IPS-NIHi11 (cell line): ENCODE measurements around the gene ANGPTL4.
"Not testable (repeated sequence)": the region's sequence is repeated elsewhere in the genome, so short reads cannot be mapped to it uniquely, and the experiment has no call there.

Source experiments
- DNase-seq: peaks from one replicate; pipeline ENCODE4 v3.0.0; 2012; ENCODE audit warnings: mixed read lengths, low spot score

ANGPTL4 gene

DNA sequence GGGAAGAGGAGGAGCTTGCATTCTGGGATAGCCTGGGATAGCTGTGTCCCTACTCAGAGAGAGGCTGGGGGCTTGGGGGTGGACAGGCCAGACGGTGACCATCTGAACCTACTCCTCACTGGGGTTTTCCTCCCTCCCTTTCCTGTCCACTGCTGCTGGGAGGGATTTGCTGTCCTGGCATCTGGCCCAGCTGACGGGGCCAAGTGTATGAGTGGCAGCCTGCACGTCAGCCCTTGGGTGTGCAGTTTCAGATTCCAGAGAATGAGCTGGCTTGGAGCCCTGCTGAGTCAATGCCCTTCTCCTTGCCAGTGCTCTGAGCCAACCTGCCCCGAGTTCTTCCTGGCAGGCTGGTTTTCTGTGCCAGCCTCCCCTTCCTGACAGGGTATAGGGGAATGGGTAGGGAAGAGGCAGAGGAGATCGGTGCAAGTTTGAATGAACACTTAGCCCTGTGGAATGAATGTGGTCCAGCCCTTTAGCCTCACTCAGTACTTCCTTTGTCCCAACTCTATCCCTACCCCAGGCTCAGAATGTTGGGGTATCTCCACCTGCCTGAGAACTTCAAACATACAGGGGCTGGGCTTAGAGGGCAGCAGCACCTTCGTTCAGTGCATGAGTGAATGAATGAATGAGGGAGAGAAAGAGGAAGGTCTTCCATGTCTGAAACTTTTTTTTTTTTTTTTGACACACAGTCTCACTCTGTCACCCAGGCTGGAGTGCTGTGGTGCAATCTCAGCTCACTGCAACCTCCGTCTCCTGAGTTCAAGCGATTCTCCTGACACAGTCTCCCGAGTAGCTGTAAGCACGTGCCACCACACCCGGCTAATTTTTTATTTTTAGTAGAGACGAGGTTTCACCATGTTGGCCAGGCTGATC lies 1.8 kb upstream of the ANGPTL4 start:
- peak; percentile 67 for DNase-seq

DNA sequence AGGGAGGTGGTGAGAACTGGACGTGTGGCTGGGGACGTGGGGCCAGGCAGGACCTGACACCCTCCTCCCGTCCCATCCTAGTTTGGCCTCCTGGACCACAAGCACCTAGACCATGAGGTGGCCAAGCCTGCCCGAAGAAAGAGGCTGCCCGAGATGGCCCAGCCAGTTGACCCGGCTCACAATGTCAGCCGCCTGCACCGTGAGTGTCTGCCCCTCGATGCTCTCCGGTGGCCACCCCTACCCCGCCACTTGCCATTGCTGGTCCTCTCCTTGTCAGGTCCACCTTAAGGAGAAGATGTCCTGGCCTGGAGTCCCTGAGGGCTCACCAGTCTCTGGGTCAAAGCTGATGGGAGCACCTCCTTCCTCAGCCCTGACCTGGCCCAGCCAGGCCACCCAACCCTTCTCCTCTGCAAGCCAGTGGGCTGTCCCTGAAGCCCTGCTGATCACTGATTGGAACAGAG lies 2.2 kb downstream of the ANGPTL4 start:
- DNase-seq: no peak

DNA sequence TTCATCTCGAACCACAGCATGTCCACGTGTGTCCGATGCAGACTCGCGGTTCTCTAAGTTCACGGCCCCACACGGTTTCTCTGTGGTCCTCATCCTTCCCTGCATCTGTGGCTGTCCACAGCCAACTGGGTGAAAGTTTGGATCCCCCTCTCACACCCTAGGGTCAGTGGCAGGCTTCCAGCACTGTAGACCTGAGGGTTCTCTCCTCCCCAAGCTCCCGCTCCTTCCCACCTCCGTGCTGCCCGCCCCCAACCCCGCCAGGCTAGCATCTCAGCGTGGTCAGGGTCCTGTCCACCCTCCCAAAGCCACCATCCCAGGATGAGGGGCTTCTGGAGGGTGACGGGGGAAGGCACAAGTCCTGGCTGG lies 3.0 kb downstream of the ANGPTL4 start:
- DNase-seq: no peak

DNA sequence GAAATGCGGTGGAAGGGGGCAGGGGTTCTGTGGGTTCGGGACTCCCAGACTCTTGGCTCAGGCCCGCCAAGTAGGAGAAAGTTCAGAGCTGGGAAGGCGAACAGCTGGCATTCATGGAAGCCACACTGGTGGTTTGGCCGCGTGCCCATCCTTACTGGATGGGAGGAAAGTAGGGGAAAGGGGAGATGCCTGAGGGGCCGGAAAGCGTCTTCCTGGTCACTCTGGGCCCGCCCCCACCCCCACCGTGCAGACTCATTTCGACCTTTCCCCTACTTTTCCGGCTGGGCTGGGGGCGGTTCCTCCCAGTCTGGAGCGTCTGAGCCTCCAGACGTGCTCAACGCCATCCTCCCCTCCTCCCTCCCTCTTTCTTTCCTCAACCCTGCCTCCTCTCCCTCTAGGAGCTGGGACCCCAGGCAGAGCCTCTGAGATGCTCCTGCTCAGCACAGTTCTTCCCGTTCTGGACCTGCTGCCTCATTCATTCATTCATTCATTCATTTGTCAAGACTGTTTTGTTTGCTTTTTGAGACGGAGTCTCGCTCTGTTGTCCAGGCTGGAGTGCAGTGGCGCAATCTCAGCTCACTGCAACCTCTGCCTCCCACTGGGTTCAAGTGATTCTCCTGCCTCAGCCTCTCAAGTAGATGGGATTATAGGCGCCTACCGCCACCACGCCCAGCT lies 3.5 kb downstream of the ANGPTL4 start:
- DNase-seq: peak; percentile 90

DNA sequence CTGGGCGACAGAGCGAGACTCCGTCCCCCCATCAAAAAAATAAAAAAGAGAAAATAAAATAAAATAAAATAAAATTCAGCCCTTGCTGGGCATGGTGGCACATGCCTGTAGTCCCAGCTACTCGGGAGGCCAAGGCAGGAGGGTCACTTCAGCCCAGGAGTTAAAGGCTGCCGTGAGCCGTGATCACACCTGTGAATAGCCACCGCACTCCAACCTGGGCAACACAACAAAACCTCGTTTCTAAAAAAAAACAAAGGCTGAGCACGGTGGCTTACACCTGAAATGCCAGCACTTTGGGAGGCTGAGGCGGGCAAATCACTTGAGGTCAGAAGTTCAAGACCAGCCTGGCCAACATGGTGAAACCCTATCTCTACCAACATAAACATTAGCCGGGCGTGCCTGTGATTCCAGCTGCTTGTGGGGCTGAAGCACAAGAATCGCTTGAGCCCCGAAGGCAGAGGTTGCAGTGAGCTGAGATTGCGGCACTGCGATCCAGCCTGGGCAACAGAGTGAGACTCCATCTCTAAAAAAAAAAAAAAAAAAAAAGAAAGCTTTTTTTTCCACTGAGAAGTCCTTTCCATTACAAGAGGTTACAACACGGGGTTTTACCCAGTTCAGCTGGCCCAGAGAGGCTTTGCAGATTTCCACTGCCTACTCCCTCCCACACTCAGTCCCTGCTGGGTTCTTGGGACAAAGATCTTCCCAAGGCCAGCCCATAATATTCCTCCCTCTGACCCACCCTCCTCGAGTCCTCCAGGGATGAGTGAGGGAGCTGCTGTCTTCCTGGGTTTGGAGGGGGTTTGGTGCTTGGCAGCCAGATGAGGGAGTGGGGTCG lies 6.4 kb downstream of the ANGPTL4 start:
- no peak for DNase-seq

DNA sequence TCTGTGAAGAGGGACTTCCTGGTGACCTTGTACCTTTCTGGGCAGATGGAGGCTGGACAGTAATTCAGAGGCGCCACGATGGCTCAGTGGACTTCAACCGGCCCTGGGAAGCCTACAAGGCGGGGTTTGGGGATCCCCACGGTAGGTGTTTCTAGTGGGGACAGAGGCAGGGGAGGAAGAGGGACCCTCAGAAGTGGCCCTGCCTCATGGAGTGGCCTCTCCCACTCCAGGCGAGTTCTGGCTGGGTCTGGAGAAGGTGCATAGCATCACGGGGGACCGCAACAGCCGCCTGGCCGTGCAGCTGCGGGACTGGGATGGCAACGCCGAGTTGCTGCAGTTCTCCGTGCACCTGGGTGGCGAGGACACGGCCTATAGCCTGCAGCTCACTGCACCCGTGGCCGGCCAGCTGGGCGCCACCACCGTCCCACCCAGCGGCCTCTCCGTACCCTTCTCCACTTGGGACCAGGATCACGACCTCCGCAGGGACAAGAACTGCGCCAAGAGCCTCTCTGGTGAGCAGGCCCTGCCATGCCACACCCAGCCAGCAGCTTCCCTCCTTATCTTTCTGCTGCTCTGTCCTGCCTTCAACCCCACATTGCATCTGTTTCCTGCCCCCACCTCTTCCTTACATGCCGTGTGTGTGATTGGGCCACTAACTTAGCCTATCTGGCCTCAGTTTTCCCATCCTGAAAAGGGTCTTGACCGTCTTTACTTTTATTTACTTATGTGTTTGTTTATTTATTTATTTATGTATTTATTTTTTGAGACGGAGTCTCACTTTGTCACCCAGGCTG lies 7.3 kb downstream of the ANGPTL4 start:
- no peak for DNase-seq

DNA sequence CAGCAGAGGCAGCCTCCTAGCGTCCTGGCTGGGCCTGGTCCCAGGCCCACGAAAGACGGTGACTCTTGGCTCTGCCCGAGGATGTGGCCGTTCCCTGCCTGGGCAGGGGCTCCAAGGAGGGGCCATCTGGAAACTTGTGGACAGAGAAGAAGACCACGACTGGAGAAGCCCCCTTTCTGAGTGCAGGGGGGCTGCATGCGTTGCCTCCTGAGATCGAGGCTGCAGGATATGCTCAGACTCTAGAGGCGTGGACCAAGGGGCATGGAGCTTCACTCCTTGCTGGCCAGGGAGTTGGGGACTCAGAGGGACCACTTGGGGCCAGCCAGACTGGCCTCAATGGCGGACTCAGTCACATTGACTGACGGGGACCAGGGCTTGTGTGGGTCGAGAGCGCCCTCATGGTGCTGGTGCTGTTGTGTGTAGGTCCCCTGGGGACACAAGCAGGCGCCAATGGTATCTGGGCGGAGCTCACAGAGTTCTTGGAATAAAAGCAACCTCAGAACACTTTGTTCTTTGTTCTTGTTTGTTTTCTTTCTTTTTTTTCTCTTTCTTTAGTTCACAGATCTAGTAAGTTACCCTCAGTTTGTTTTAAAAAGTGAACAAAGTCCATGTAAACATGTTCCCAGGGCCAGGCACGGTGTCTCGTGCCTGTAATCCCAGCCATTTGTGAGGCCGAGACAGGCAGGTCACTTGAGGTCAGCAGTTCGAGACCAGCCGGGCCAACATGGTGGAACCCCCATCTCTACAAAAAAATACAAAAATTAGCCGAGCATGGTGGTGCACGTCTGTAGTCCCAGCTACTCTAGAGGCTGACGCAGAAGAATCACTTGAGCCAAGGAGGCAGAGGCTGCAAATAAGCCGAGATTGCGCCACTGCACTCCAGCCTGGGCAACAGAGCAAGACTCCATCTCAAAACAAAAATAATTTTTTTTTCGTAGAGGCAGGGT lies 10.2 kb downstream of the ANGPTL4 start:
- DNase-seq: no peak

DNA sequence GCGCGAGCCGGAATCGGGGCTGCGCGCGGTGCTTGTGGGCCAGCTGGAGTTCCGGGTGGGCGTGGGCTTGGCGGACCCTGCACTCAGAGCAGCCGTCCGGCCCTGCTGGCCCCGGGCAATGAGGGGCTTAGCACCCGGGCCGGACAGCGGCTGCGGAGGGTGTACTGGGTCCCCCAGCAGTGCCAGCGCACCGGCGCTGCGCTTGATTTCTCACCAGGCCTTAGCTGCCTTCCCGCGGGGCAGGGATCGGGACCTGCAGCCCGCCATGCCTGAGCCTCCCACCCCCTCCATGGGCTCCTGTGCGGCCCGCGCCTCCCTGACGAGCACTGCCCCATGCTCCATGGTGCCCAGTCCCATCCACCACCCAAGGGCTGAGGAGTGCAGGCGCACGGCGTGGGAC lies 11.8 kb downstream of the ANGPTL4 start:
- DNase-seq: not testable (repeated sequence)

DNA sequence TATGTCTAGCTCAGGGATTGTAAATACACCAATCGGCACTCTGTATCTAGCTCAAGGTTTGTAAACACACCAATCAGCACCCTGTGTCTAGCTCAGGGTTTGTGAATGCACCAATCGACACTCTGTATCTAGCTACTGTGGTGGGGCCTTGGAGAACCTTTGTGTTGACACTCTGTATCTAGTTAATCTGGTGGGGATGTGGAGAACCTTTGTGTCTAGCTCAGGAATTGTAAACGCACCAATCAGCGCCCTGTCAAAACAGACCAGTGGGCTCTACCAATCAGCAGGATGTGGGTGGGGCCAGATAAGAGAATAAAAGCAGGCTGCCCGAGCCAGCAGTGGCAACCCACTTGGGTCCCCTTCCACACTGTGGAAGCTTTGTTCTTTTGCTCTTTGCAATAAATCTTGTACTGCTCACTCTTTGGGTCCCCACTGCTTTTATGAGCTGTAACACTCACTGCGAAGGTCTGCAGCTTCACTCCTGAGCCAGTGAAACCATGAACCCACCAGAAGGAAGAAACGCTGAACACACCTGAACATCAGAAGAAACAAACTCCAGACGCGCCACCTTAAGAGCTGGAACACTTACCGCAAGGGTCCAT lies 12.5 kb downstream of the ANGPTL4 start:
- DNase-seq: not testable (repeated sequence)

DNA sequence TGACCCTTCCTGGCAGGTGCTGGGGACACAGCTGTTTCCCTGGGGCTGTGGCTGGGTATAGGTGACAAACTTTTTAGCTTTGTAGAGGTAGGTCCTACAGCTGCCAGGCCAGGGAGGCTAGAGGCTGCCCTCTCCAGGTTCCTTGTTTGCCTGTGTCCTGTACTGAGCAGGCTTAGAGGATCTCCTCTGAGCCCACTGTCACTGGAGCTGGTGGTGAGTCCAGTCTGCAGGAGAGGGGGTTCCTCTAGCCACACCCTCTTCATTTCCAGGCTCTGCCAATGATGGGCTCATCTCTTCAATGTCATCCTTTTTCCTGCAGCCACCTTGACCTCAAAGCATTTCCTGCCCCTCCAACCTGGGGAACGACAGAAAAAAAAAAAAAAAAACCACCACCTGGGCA lies 13.6 kb downstream of the ANGPTL4 start:
- peak; percentile 1 for DNase-seq

DNA sequence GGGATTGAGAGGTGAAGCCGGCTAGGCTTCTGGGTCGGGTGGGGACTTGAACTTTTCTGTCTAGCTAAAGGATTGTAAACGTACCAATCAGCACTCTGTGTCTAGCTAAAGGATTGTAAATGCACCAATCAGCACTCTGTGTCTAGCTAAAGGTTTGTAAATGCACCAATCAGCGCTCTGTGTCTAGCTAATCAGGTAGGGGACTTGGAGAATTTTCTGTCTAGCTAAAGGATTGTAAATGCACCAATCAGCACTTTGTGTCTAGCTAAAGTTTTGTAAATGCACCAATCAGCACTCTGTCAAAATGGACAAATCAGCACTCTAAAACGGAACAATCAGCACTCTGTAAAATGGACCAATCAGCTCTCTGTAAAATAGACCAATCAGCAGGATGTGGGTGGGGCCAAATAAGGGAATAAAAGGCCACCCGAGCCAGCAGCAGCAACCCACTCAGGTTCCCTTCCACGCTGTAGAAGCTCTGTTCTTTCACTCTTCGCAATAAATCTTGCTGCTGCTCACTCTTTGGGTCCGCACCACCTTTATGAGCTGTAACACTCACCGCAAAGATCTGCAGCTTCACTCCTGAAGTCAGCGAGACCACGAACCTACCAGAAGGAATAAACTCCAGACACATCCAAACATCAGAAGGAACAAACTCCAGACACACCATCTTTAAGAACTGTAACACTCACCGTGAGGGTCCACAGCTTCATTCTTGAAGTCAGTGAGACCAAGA lies 15.4 kb downstream of the ANGPTL4 start:
- DNase-seq: not testable (repeated sequence)

DNA sequence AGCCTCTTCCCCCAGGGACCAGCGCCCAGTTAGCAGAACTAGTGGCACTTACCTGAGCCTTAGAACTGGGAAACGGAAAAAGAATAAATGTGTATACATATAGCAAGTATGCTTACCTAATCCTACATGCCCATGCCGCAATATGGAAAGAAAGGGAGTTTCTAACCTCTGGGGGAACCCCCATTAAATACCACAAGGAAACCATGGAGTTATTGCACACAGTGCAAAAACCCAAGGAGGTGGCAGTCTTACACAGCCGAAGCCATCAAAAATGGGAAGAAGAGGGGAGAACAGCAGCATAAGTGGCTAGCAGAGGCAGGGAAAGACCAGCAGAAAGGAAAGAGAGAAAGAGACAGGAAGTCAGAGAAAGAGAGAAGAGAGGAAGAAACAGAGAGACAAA lies 20.6 kb downstream of the ANGPTL4 start:
- not testable (repeated sequence) for DNase-seq

DNA sequence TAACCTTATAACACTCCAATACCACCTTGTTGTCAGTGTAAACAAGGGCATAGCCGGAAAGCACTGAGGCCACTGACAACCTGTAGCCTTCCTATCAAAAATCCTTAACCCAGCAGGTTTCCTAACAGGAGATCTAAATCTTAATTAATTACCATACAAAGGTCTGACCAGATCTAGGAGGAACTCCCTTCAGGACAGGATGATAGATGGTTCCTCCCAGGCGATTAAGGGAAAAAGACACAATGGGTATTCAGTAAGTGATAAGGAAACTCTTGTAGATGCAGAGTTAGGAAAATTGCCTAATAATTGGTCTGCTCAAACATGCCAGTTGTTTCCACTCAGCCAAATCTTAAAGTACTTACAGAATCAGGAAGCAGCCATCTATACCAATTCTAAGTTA lies 21.1 kb downstream of the ANGPTL4 start:
- not testable (repeated sequence) for DNase-seq

DNA sequence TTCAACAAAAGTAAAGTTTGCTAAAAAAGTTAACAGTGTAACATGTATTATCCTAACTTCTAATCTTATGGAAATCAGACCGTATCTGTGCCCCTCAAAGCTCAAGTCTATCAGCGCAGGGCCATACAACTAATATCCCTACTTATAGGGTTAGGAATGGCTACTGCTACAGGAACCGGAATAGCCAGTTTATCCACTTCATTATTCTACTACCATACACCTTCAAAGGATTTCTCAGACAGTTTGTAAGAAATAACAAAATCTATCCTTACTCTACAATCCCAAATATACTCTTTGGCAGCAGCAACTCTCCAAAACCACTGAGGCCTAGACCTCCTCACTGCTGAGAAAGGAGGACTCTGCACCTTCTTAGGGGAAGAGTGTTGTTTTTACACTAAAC lies 21.6 kb downstream of the ANGPTL4 start:
- DNase-seq: not testable (repeated sequence)

DNA sequence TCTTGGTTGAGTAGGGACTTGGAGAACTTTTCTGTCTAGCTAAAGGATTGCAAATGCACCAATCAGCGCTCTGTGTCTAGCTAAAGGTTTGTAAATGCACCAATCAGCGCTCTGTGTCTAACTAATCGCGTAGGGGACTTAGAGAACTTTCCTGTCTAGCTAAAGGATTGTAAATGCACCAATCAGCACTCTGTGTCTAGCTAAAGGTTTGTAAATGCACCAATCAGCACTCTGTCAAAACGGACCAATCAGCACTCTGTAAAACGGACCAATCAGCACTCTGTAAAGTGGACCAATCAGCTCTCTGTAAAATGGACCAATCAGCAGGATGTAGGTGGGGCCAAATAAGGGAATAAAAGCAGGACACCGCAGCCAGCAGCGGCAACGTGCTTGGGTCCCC lies 22.5 kb downstream of the ANGPTL4 start:
- not testable (repeated sequence) for DNase-seq

DNA sequence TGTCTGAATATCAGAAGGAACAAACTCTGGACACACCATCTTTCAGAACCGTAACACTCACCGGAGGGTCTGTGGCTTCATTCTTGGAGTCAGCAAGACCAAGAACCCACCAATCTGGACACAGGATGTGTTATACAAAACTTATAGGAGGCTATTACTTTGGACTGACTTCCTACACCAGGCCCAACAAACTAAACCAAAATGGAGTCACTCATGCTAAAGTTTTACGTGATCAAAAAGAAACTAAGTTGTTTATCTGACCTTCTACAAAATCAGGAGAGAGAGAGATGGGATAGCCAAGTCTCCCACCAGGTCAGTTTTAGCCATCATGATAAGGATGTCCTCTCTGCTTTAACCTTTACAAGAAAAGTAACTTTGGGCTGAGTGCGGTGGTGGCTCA lies 23.0 kb downstream of the ANGPTL4 start:
- DNase-seq: no peak

DNA sequence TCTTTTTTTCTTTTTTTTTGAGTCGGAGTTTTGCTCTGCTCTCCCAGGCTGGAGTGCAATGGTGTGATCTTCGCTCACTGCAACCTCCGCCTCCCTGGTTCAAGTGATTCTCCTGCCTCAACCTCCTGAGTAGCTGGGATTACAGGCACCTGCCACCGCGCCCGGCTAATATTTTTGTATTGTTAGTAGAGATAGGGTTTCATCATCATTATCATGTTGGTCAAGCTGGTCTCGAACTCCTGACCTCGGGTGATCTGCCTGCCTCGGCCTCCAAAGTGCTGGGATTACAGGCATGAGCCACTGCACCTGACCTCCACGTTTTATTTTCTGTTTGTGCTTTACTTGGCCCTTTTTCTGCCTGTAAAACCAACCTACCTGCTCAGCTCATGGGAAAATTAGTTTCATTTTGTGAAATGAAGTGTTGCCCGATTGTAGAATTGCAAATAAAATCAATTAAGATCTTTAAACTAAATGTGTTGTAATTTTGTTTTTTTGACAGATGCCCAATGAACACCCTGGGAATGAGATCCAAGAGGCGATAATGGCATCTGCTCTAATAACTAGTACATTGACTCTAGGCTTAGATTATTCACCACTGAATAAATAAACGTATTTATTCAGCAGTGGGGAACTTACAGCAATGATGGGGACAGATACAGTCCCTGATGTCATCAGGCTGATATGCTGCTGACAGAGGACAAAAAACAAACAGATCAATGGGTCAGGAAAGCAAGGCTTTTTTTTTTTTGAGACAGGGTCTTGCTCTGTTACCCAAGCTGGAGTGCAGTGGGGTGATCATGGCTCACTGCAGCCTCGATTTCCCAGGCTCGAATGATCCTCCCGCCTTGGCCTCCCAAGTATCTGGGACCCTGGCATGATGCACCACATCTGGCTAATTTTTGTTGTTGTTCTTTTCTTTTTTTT lies 24.0 kb downstream of the ANGPTL4 start:
- no peak for DNase-seq

DNA sequence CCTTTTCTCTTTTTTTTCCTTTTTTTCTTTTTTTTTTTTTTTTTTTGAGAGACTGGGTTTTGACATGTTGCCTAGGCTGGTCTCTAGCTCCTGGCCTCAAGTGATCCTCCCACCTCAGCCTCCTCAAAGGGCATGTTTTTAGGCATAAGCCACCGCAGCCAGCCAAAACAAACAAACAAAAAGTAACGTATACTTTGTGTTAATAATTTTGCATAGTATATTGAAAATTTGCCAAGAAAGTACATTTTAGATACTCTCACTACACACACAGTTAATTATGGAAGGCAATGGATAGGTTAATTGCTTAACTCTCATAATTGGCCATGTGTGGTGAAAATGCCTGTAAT lies 24.6 kb downstream of the ANGPTL4 start:
- DNase-seq: no peak
